ENCODE results near the gene NTPCR. TPM values are rescaled to one million over a fixed set of nuclear protein-coding genes. Genes with fewer than 3 reads are reported as not detected.

The NTPCR gene
- total and polyA plus RNA-seq, 4 donors = 30.8 to 51.6 (median 39.4) TPM

- Histone ChIP-seq H3K36me3 (ENCODE audit: control insufficient read depth in 4 of 4, insufficient read depth in 4 of 4, low read length in 4 of 4) (no peaks in the 10 kb centered on the region), H3K27me3 (ENCODE audit: control insufficient read depth in 3 of 3, insufficient read depth in 3 of 3, low read length in 2 of 3) (no peaks in the 10 kb centered on the region), H3K9me3 (ENCODE audit: control insufficient read depth in 4 of 4, insufficient read depth in 3 of 4, low read length in 3 of 4) (peaks cover 0 to 2% (median 0%) of the 10 kb centered on the region in 4 donors), H3K4me3 (no peak overlapping the region), H3K4me1 (ENCODE audit: control insufficient read depth in 5 of 5, insufficient read depth in 5 of 5, low read length in 5 of 5) (peaks cover 0 to 11% (median 3%) of the 10 kb centered on the region in 5 donors), H3K9ac (ENCODE audit: insufficient read depth in 1 of 2, low read length in 2 of 2) (no peak overlapping the region), H3K27ac (ENCODE audit: low read depth in 1 of 2, low read length in 1 of 2) (no peak overlapping the region)
- peak in 2 of 3 donors; percentile 29 to 66 for DNase-seq
- ATAC-seq (ENCODE audit: insufficient read depth, low FRiP score) = no peak
- no peak for TF ChIP-seq CTCF (IDR thresholded peaks at IDR 0.05; ENCODE audit: control extremely low read depth, extremely low read depth)
- 61 to 67% methylated on average over 4 of the region's 4 CpGs for WGBS, 2 donors
These were observed 44.9 kb upstream of the NTPCR start for GRCh38 chr1:232905331-232906034.

GRCh38 chr1:232906441-232906840, 44.0 kb upstream of the NTPCR start:
- H3K9ac ChIP-seq (ENCODE audit: insufficient read depth in 1 of 2, low read length in 2 of 2) = no peak overlapping the region
- ATAC-seq (ENCODE audit: insufficient read depth, low FRiP score) (no peak), DNase-seq (no peak)
- peaks cover 0 to 1% (median 0%) of the 10 kb centered on the region in 5 donors for H3K4me1 ChIP-seq (ENCODE audit: control insufficient read depth in 5 of 5, insufficient read depth in 5 of 5, low read length in 5 of 5)
- H3K4me3 ChIP-seq = no peak overlapping the region
- WGBS, 2 donors = 98 to 99% methylated on average over 6 of the region's 6 CpGs
- no peak overlapping the region for H3K27ac ChIP-seq (ENCODE audit: low read depth in 1 of 2, low read length in 1 of 2)
- peaks cover 0 to 2% (median 0%) of the 10 kb centered on the region in 4 donors for H3K9me3 ChIP-seq (ENCODE audit: control insufficient read depth in 4 of 4, insufficient read depth in 3 of 4, low read length in 3 of 4)
- no peaks in the 10 kb centered on the region for H3K36me3 ChIP-seq (ENCODE audit: control insufficient read depth in 4 of 4, insufficient read depth in 4 of 4, low read length in 4 of 4)
- H3K27me3 ChIP-seq (ENCODE audit: control insufficient read depth in 3 of 3, insufficient read depth in 3 of 3, low read length in 2 of 3) = no peaks in the 10 kb centered on the region
- no peak for TF ChIP-seq CTCF (IDR thresholded peaks at IDR 0.05; ENCODE audit: control extremely low read depth, extremely low read depth)

GRCh38 chr1:232908831-232909230, 41.6 kb upstream of the NTPCR start:
- Histone ChIP-seq H3K9me3 (ENCODE audit: control insufficient read depth in 4 of 4, insufficient read depth in 3 of 4, low read length in 3 of 4) (no peaks in the 10 kb centered on the region), H3K36me3 (ENCODE audit: control insufficient read depth in 4 of 4, insufficient read depth in 4 of 4, low read length in 4 of 4) (no peaks in the 10 kb centered on the region), H3K9ac (ENCODE audit: insufficient read depth in 1 of 2, low read length in 2 of 2) (no peak overlapping the region), H3K4me1 (ENCODE audit: control insufficient read depth in 5 of 5, insufficient read depth in 5 of 5, low read length in 5 of 5) (no peaks in the 10 kb centered on the region), H3K27ac (ENCODE audit: low read depth in 1 of 2, low read length in 1 of 2) (no peak overlapping the region), H3K4me3 (no peak overlapping the region), H3K27me3 (ENCODE audit: control insufficient read depth in 3 of 3, insufficient read depth in 3 of 3, low read length in 2 of 3) (no peaks in the 10 kb centered on the region)
- DNase-seq = no peak
- WGBS, 2 donors = 96 to 97% methylated on average over 7 of the region's 7 CpGs
- no peak for ATAC-seq (ENCODE audit: insufficient read depth, low FRiP score)
- no peak for TF ChIP-seq CTCF (IDR thresholded peaks at IDR 0.05; ENCODE audit: control extremely low read depth, extremely low read depth)

All from lung (tissue), 12 donors.